A549 (cell line): ENCODE measurements around the gene OR10H3. TPM values are rescaled to one million over a fixed set of nuclear protein-coding genes. Genes with fewer than 3 reads are reported as not detected.

ENCODE experiments used
- ATAC-seq, 2 experiments: fragments of 200-7000 bp in 1 of 2; fragments of >200 bp in 1 of 2; cut with Nextera tagmentation in 1 of 2; cut with Tn5 transposase in 1 of 2; 3 replicates each; pipeline versions ENCODE4 v1.8.0 to v1.9.1; 2018 to 2020; ENCODE audit warnings: mild to moderate bottlenecking in 1 of 2, moderate library complexity in 1 of 2
- CTCF ChIA-PET: fragments of 300-600 bp; sonication (Branson Sonifier 250); formaldehyde crosslinking; extraction: SDS; loops from one replicate; lab custom pipeline; 2021; ENCODE audit warnings: antibody characterized with exemption, inconsistent platforms; lab: Yijun Ruan, JAX
- POLR2A ChIA-PET: fragments of 350-600 bp; formaldehyde crosslinking; extraction: SDS; loops from one replicate; lab custom pipeline; 2021; ENCODE audit warnings: antibody characterized with exemption, inconsistent platforms; lab: Yijun Ruan, JAX
- DNase-seq, 2 experiments: peaks; one replicate each; pipeline versions ENCODE4 v3.0.0 to v3.0.0-alpha.2; 2011 to 2016; ENCODE audit warnings: low read depth in 1 of 2, low spot score in 1 of 2
- FAIRE-seq: peaks from 2 replicates; lab custom pipeline; 2011; peaks lifted over from hg19 to GRCh38; lab: Jason Lieb, UNC
- H3K27ac ChIP-seq, 2 experiments: fragments of >200 bp; sonication (Bioruptor Twin); formaldehyde crosslinking; 3 replicates each; pipeline ENCODE4 v1.5.1; 2016 to 2017
- H3K4me1 ChIP-seq: fragments of >200 bp; sonication (Bioruptor Twin); formaldehyde crosslinking; 3 replicates; pipeline ENCODE4 v1.6.1; 2016
- H3K4me2 ChIP-seq: fragments of >200 bp; sonication (Bioruptor Twin); formaldehyde crosslinking; 3 replicates; pipeline ENCODE4 v1.6.1; 2016
- H3K4me3 ChIP-seq: fragments of >200 bp; sonication (Bioruptor Twin); formaldehyde crosslinking; 3 replicates; pipeline ENCODE4 v1.5.1; 2016
- H3K9me3 ChIP-seq: fragments of >200 bp; sonication (Bioruptor Twin); formaldehyde crosslinking; 3 replicates; pipeline ENCODE4 v1.6.1; 2016
- ATOH8 ChIP-seq: fragments of 250-450 bp; sonication (Bioruptor Pico); IDR thresholded peaks from 2 replicates; pipeline ENCODE4 v1.5.0; 2020; ENCODE audit warnings: low read depth, mild to moderate bottlenecking, moderate library complexity
- BHLHE40 ChIP-seq: IDR thresholded peaks from 2 replicates; pipeline ENCODE4 v1.6.1; 2012; ENCODE audit warnings: low read depth, low read length, inconsistent platforms
- CBX2 ChIP-seq: fragments of 200-600 bp; sonication (generic); IDR thresholded peaks from 2 replicates; pipeline ENCODE4 v1.6.1; 2016; ENCODE audit warnings: low read depth, mild to moderate bottlenecking, borderline replicate concordance
- CHD4 ChIP-seq: fragments of 200-600 bp; sonication (generic); IDR thresholded peaks from 2 replicates; pipeline ENCODE4 v1.6.1; 2016; ENCODE audit warnings: antibody characterized with exemption, mild to moderate bottlenecking, borderline replicate concordance
- EHMT2 ChIP-seq: fragments of 200-600 bp; sonication (generic); IDR thresholded peaks from 2 replicates; pipeline ENCODE4 v1.6.1; 2016; ENCODE audit warnings: antibody characterized with exemption, low read depth, mild to moderate bottlenecking, moderate library complexity
- HEYL ChIP-seq: fragments of 250-450 bp; sonication (Bioruptor Pico); IDR thresholded peaks from 2 replicates; pipeline ENCODE4 v1.8.0; 2021; ENCODE audit warnings: mild to moderate bottlenecking, moderate library complexity
- HOXB13 ChIP-seq: fragments of 250-450 bp; sonication (Bioruptor Pico); IDR thresholded peaks from 2 replicates; pipeline ENCODE4 v1.5.0; 2020; ENCODE audit warnings: low read depth, mild to moderate bottlenecking, moderate library complexity
- HOXB5 ChIP-seq: fragments of 250-450 bp; sonication (Bioruptor Pico); IDR thresholded peaks from 2 replicates; pipeline ENCODE4 v1.5.0; 2020; ENCODE audit warnings: mild to moderate bottlenecking, moderate library complexity
- JUNB ChIP-seq: fragments of >200 bp; sonication (Bioruptor Twin); formaldehyde crosslinking; IDR thresholded peaks from 2 replicates; pipeline ENCODE4 v1.6.1; 2016
- NR3C1 ChIP-seq: fragments of >200 bp; sonication (Bioruptor Twin); formaldehyde crosslinking; IDR thresholded peaks from 3 replicates; pipeline ENCODE4 v1.6.1; 2017
- PHF8 ChIP-seq: fragments of 200-600 bp; sonication (generic); IDR thresholded peaks from 2 replicates; pipeline ENCODE4 v1.6.1; 2016; ENCODE audit warnings: low read depth, mild to moderate bottlenecking, antibody characterized with exemption, moderate library complexity, borderline replicate concordance
- RAD21 ChIP-seq, 2 experiments: fragments of >200 bp in 1 of 2; sonication (Bioruptor Twin) in 1 of 2; formaldehyde crosslinking in 1 of 2; IDR thresholded peaks in 1 of 2; conservative IDR thresholded peaks in 1 of 2; 2 replicates in 1 of 2; 3 replicates in 1 of 2; pipeline ENCODE4 v1.6.1; 2012 to 2018; ENCODE audit warnings: inconsistent platforms in 1 of 2
- REST ChIP-seq: fragments of 200-600 bp; sonication (generic); IDR thresholded peaks from 2 replicates; pipeline ENCODE4 v1.6.1; 2016; ENCODE audit warnings: antibody characterized with exemption, mild to moderate bottlenecking, moderate library complexity
- SMC3 ChIP-seq: fragments of >200 bp; sonication (Bioruptor Twin); formaldehyde crosslinking; IDR thresholded peaks from 3 replicates; pipeline ENCODE4 v1.6.1; 2018; ENCODE audit warnings: inconsistent platforms
- ZC3H11A ChIP-seq: fragments of 450-650 bp; IDR thresholded peaks from 2 replicates; pipeline ENCODE4 v1.6.1; 2014; ENCODE audit warnings: antibody characterized with exemption, mild to moderate bottlenecking
- ZFP36 ChIP-seq: fragments of 450-650 bp; IDR thresholded peaks from 2 replicates; pipeline ENCODE4 v1.6.1; 2014; ENCODE audit warnings: borderline replicate concordance; ENCODE audit not compliant: partially characterized antibody
- ZNF302 ChIP-seq: fragments of 250-450 bp; sonication (Bioruptor Pico); IDR thresholded peaks from 2 replicates; pipeline ENCODE4 v1.9.0; 2021; ENCODE audit warnings: inconsistent platforms, mild to moderate bottlenecking, moderate library complexity
- ZSCAN20 ChIP-seq: fragments of 250-450 bp; sonication (Bioruptor Pico); IDR thresholded peaks from 2 replicates; pipeline ENCODE4 v1.8.0; 2022; ENCODE audit warnings: mild to moderate bottlenecking, moderate library complexity
- WGBS: methylation state at CpG from one replicate; pipeline ENCODE4 v1.1.6; 2017; ENCODE audit errors: missing lambda C conversion rate; 5-methylcytosine and 5-hydroxymethylcytosine counted together
- polyA plus RNA-seq, 4 experiments: library from polyadenylated mRNA; depleted of rRNA in 3 of 4; stranded (reverse); fragments of >200 nt; fragmentation: RNase III in 1 of 4; extraction: RNeasy Plus Mini Kit Qiagen cat#74134 plus additional on column Dnase treatment in 1 of 4; gene quantifications; 2 replicates in 3 of 4; 3 replicates in 1 of 4; pipeline ENCODE4 v1.2.3, GENCODE V29; 2011 to 2017
- TF ChIP-seq, protein P1 (sequence below): IDR thresholded peaks from 2 replicates; pipeline ENCODE4 v1.6.1; 2012
- TF ChIP-seq, protein P2 (sequence below): fragments of 150-350 bp; IDR thresholded peaks from 2 replicates; pipeline ENCODE4 v1.6.1; 2014; ENCODE audit warnings: low read depth, mild to moderate bottlenecking, low read length

Gene OR10H3
- polyA plus RNA-seq, 2 of the 4 experiments (the other 2 are of a cell fraction) = not detected

- Histone ChIP-seq H3K9me3 (no peaks in the 10 kb centered on the region), H3K4me1 (no peaks in the 10 kb centered on the region), H3K4me3 (no peak overlapping the region), H3K27ac (no peak overlapping the region), H3K4me2 (no peak overlapping the region)
- ChIA-PET CTCF (no interaction called here), POLR2A (no interaction called here)
- no peak for FAIRE-seq
- WGBS = 26% methylated on average over 8 of the region's 10 CpGs
- peak in 1 of 2 experiments; percentile 12 for DNase-seq
- peak; percentile 64 to 66 for ATAC-seq
- TF ChIP-seq RAD21 (conservative IDR thresholded peaks at IDR 0.05 in 1 of 2, IDR thresholded peaks at IDR 0.05 in 1 of 2) (no peak), HOXB5 (CRISPR knock-in tag) (no peak), JUNB (no peak), ZNF302 (CRISPR knock-in tag) (no peak), CHD4 (no peak), BHLHE40 (no peak), ZSCAN20 (CRISPR knock-in tag) (no peak), SMC3 (no peak), NR3C1 (no peak), ZC3H11A (no peak), ZFP36 (no peak), HOXB13 (CRISPR knock-in tag) (no peak), EHMT2 (no peak), CBX2 (no peak)
- TF ChIP-seq, protein P1, sequence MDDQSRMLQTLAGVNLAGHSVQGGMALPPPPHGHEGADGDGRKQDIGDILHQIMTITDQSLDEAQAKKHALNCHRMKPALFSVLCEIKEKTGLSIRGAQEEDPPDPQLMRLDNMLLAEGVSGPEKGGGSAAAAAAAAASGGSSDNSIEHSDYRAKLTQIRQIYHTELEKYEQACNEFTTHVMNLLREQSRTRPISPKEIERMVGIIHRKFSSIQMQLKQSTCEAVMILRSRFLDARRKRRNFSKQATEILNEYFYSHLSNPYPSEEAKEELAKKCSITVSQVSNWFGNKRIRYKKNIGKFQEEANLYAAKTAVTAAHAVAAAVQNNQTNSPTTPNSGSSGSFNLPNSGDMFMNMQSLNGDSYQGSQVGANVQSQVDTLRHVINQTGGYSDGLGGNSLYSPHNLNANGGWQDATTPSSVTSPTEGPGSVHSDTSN = no peak
Observed at GRCh38 chr19:15779756-15780476, 42.1 kb downstream of the OR10H3 start.

- no peak for TF ChIP-seq ATOH8 (CRISPR knock-in tag)
- TF ChIP-seq HOXB13 (CRISPR knock-in tag) = no peak
- TF ChIP-seq, protein P2, sequence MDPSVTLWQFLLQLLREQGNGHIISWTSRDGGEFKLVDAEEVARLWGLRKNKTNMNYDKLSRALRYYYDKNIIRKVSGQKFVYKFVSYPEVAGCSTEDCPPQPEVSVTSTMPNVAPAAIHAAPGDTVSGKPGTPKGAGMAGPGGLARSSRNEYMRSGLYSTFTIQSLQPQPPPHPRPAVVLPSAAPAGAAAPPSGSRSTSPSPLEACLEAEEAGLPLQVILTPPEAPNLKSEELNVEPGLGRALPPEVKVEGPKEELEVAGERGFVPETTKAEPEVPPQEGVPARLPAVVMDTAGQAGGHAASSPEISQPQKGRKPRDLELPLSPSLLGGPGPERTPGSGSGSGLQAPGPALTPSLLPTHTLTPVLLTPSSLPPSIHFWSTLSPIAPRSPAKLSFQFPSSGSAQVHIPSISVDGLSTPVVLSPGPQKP = no peak
- no peak for TF ChIP-seq CBX2
- TF ChIP-seq PHF8 = no peak
- TF ChIP-seq REST = no peak
- no peak for TF ChIP-seq HEYL
- H3K4me1 ChIP-seq = no peaks in the 10 kb centered on the region
- ATAC-seq (peak; percentile 30 to 66), DNase-seq (peak in 1 of 2 experiments; percentile 7), FAIRE-seq (no peak)
- 61% methylated on average over 6 of the region's 7 CpGs for WGBS
- no peak overlapping the region for H3K4me2 ChIP-seq
- no peak overlapping the region for H3K4me3 ChIP-seq
- no peaks in the 10 kb centered on the region for H3K9me3 ChIP-seq
- ChIA-PET CTCF (no interaction called here), POLR2A (no interaction called here)
- H3K27ac ChIP-seq = no peak overlapping the region
Observed at GRCh38 chr19:15780610-15781418, 43.0 kb downstream of the OR10H3 start.
